ENCODE measurements around the gene ATOX1.

- TF ChIP-seq CTCF (IDR thresholded peaks at IDR 0.05; ENCODE audit: low read length) (no peak), EZH2phosphoT487 (IDR thresholded peaks at IDR 0.05; ENCODE audit: low read length) (no peak), EZH2 (optimal IDR thresholded peaks at IDR 0.05; ENCODE audit: low read depth, low read length) (no peak)
These were observed 51.5 kb downstream of the ATOX1 start for GRCh38 chr5:151706906-151707305.
